ENCODE data around the gene SLFN12.
"Not testable (repeated sequence)": the region's sequence is repeated elsewhere in the genome, so short reads cannot be mapped to it uniquely, and the experiment has no call there.

Gene SLFN12

DNA sequence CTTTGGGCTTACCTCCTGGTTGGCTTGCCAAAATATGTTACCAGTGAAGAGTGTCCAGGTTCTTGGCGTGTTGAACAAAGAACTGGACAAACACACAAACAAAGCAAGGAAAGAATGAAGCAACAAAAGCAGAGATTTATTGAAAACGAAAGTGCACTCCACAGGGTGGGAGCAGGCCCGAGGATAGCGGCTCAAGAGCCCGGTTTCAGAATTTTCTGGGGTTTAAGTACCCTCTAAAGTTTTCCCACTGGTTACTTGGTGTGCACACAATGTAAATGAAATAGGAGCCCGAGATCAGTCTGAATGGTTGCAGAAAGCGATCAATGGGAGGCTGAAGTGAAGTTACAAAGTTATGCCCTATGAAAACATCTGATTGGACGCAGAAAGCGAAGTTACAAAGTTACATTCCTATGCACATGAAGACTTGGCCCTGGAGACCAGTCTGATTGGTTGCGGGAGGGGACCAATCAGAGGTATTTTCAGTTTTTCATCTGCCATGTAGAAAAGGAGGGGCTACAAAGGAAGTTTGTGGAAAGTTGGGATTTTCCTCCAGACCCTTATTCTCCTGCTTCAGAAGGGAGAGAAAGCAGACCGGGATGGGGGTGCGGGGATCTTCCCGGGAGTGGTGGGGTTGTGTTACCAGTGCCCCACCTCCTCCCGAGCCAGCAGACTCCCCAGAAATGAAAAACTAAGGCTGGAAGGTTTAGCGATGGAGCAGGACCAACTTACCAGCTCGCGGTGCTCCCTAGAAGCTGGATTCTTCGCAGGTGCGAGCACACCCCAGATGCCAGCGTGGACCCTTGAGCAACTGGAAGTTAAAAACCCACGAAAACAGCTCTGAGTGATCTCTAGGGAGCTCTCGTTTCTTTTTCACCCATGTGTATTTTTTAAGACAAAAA, at the start of gene SLFN12:
Gene SLFN12 (minus strand): TSS at position 325 of the 899 bp plus-strand sequence. CDS start 9,472 bp downstream, outside the sequence.
- DNase-seq (ENCODE audit: low read depth in 2 of 2), result peak; percentile 12 to 24

DNA sequence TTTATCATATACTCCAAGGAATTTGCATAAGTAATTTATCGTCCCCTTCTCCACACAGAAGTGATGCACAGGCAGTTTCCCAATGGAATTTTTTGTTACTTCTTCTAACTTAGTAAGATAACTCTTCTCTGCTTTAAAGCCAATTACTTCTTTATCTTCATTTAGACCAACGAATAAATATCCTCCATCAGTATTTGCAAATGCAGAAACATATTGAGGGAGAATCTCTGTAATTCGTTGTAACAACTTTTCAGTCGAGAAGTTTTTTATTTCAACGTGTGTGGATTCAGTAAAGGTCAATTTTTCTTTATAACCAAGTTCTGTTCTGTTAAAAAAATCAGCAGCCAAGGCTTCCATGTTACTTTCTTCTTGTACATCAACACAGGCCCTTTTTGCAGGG, 47.0 kb upstream of the SLFN12 start:
- DNase-seq (ENCODE audit: low read depth in 2 of 2), result no peak

DNA sequence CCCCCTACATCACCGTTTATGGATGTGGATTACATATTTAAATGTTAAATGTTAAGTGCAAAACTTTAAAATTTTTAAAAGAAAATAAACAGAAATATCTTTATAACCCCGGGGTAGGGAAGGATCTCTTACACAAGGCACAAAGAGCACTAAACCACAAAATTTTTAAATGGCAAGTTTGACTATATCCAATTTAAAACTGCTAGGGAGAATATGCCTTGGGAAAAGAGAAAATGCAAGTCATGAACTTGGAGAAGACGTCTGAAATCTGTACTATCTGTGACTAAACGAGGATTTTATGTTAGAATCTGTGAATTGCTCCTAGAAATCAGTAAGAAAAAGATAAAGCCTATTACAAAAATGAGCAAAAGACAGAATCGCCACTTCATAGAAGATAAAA, 44.9 kb upstream of the SLFN12 start:
- DNase-seq (ENCODE audit: low read depth in 2 of 2), result no peak

DNA sequence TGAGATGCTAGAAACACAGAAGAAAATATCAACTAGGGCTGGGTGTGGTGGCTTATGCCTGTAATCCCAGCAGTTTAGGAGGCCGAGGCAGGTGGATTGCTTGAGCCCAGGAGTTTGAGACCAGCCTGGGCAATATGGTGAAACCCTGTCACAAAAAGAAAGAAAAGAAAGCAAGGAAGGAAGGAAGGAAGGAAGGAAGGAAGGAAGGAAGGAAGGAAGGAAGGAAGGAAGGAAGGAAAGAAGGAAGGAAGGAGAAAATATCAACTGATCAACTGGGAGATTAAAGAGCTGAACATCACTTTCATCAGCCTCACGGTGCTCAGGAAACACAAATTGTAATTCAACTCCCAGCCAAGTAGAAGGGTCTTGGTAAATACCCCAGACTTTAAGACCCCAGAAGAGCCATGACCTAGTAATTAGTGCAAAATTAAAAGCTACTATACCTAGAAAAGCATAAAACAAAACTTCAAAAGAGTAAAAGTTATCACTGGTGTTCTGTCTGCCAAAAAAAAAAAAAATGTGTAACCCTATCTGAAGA, 44.1 kb upstream of the SLFN12 start:
- no peak for DNase-seq (ENCODE audit: low read depth in 2 of 2)

DNA sequence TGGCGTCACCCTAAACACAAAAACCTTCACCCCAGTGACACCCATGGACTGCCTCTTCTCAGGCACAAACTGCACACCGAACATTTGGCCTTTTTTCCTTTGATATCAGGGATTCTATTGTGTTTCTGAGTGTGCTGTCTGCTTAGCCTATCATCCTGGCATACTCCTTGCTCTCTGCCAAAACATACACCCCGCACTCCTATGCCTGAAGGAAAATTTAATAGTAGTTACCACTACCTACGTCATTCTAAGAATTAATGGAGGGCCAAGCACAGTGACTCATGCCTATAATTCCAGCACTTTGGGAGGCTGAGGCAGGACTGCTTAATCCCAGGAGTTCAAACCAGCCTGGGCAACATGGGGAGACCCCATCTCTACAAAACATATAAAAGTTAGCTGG, 36.2 kb upstream of the SLFN12 start:
- no peak for DNase-seq (ENCODE audit: low read depth in 2 of 2)

DNA sequence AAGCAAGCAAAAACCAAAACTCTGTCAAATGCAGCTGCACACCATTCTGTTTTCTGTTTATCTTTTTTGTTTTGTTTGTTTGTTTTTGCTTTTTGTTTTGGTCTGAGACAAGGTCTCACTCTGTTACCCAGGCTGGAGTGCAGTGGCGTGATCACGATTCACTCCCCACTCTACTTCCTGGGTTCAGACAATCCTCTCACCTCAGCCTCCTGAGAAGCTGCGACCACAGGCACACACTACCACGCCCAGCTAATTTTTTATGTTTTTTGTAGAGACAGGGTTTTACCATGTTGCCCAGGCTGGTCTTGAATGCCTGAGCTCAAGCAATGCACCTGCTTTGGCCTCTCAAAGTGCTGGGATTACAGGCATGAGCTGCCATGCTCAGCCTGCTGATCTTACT, 35.5 kb upstream of the SLFN12 start:
- no peak for DNase-seq (ENCODE audit: low read depth in 2 of 2)

DNA sequence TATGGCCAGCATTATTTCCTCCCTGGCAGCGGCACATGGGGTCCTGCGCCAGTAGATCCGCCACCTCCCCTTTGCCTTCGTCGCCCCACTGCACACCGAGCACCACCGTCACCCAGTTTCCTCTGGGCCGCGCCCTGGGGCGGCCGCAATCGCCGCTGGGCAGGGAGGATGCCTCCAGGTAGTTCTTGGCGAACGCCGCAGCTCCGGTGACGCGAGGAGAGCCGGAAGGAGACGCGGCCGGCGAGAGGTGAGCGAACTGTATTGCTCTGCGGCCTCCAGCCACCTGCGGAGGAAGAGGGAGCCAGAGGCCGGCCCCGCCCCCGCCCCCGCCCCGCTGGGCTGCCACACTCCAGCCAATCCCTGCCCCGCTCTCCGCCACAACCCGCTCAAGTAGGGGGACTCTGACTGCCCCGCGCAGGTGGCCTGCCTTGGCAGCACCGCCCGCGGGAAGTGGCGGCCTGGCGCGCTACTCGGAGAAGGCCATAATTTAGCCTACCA, 28.1 kb upstream of the SLFN12 start:
- DNase-seq (ENCODE audit: low read depth in 2 of 2), result peak; percentile 18 to 26

DNA sequence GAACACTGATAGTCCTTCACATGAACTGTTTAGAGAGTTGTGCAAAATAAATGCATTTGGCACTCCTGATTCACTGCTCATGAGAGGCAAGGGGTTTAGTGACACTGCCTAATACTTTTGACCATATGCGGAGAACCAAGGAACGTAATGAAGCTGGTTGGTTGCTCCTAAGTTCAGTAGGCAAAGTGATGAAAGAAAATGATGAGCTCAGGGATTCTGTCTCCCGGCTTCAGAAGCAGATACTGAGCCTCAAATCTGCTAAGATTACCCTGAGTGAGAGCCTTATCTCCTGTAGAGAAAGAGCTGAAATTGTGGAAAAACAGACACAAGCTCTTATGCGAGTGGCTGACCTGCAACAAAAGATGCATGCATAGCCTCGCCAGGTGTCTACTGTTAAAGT, 21.7 kb upstream of the SLFN12 start:
- not testable (repeated sequence) for DNase-seq (ENCODE audit: low read depth in 2 of 2)

DNA sequence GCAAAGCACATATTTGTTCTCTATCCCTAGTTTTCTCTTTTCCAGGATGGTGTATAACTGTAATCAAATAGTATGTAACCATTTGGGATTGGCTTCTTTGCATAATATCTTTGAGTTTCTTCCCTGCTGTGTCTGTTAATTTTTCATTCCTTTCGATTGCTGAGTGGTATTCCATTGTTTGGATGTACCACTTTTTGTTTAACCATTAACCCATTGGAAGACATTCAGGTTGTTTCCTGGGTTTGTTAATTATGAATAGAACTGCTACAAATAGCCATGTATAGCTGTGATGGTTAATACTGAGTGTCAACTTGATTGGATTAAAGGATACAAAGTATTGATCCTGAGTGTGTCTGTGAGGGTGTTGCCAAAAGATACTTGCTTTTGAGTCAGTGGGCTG, 20.9 kb upstream of the SLFN12 start:
- DNase-seq (ENCODE audit: low read depth in 2 of 2), result no peak

DNA sequence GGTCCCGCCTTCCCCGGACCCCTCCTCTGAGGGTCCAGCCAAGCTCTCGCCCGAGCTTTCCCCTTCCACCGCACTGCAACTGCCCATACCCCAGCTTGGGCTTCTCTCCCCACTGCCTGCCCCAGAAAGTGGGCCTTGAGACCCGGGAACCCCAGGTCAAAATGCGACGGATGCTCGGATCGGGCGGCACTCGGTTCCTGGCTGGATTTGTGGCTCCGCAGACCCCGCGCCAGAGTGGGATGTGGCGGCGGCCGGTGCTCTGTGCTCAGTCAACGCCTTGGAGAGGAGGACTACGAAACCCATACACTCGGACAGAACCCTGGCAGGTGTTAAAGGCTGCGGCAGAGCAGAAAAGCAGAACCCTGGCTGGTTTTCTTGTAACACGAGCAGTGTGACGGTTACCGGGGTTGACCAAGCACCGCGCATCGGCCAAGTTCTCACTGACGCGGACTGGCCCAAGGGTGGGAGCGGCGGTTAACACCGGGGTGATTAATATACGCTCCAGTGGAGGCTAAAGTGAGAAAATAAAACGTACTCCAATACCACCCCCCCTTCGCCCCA, 17.2 kb upstream of the SLFN12 start:
- DNase-seq (ENCODE audit: low read depth in 2 of 2), result no peak

DNA sequence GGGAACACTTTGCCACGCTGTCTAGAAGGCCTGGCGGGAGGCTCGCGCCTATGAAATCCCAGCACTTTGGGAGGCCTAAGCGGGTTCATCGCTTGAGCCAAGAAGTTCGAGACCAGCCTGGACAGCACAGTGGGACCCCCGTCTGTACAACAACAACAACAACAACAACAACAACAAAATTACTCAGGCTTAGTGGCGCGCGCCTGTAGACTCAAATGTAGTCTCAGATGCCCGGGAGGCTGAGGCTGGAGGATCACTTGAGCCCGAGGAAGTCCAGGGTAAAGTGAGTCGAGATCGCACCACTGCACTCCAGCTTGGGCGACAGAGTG, 16.6 kb upstream of the SLFN12 start:
- DNase-seq (ENCODE audit: low read depth in 2 of 2), result no peak

DNA sequence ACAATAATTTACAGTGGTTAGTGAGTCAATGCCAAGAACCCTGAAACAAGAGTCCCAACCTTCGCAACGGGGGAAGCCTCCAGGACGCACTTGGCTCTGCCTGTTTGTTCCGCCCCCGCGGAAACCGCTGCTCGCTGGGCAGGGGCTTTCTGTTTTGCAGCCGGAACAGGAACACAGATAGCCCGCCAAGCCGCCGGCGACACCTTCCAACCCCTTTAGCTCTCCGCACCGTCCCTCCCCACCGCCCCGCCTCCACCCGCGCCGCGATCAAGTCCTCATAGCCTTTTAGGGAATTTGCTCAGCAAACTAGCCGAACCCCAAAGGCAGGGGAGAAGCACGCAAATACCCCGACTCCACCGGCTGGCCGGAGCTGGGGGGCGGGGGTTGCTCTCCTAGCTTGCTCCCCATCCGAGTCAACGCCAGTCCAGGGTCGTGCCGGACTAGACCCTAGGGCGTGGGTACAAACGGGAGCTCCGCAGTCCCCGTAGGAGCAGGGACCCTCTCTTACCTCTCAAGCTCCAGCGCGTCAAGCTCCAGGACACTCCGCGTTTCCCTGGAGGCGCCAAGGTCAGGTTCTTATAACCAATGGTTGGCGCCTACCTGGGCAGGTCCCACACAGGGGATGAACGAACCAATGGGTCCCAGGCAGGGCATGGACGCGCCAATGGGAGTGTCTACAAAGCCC, 16.1 kb upstream of the SLFN12 start, which contains the start of gene SLFN13:
Gene SLFN13 (minus strand): TSS at position 553 of the 685 bp plus-strand sequence. CDS start 3,086 bp downstream, outside the sequence.
- DNase-seq (ENCODE audit: low read depth in 2 of 2), result peak; percentile 88 to 92

DNA sequence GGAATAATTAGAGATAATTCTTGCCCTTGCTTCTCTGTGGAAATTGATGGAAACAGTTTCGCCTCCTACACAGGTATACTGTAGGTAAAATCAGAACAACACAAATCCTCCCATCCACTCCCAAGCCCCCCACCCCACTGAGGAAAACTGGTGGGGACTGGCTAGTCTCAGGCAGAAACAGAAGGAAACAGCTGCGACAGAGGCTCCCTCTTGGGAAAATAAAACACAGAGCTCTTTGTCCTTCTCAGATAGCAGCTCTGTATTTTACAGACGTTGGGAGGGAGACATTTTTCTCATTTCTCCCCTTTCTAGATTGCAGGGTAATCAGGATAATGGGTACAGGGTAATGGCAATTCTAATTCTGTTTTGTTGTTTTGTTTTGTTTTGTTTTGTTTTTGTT, 15.2 kb upstream of the SLFN12 start:
- no peak for DNase-seq (ENCODE audit: low read depth in 2 of 2)

DNA sequence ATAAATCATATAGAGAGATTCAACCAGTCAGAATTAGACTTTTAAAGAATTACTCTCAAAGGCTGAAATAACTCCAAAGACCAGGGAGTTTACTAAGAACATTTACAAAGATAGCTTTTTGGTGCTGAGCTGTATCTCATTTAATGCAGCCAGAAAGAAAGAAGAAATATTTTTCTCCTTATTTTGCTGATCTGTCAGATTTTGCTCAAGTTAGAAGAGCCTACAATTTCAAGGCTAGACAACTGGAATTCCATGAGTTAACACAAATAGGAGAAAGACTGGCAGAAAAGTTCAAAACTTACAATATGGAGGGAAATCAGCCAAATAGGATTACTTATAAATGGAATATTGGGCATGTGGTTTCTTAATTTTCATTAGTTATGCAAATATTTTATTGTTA, 6.1 kb upstream of the SLFN12 start:
- DNase-seq (ENCODE audit: low read depth in 2 of 2), result no peak

DNA sequence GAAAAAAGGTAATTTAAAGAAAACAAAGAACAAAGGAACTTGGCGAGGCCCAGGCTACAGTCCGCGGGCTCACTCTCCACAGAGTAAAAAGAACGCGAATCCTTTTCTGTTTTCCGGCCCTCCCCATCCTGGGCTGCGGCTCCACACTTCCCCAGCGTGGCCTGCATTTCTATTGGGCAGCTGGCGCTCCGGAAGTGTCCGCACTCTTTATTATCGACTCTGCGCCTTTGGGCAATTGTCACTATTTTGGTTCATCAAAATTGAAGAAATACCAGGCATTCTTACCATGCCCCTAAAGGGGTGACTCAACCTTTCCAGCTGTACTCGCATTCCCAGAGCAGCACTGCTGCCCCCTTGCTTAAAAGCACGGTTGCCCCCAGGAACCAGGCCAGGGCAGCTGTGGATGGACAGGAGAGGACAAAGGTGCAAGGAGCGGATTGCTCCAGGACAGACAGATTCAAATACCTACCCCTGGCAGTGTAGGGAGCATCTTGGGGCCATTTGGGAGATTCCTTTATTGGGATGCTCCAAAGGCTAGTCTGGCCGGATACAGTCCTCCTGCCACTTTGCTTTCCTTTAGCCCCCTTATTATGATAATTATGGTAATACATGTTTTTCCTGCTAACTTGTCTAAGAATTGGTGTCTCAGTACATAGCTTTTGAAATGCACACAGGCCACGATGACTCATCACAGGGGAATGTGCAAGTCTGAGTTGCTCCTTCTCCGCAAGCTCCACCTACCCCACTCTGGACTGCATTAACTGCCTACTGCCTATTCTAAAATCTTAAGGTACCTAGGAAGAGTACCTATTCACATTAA, 985 bp upstream of the SLFN12 start:
- DNase-seq (ENCODE audit: low read depth in 2 of 2), result peak; percentile 40 to 70

DNA sequence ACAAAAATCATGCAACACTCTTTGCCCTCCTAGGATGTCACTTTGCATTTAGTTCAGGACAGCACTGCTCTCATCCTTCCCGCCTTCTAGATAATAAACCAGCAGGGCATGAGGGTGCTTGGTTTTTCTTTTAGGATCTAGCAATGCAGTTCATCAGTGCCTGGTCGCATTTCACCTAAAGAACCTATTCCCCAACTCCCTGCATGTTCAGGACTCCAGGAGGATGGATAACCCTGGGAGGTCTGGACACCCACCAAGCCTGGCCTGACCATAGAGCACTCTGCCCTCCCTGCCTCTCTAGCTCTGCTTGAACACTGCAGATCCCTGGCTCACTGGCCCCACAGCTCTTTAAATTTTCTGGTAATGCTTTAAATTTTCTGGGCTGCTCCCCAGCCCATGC, 2.6 kb downstream of the SLFN12 start:
- no peak for DNase-seq (ENCODE audit: low read depth in 2 of 2)

DNA sequence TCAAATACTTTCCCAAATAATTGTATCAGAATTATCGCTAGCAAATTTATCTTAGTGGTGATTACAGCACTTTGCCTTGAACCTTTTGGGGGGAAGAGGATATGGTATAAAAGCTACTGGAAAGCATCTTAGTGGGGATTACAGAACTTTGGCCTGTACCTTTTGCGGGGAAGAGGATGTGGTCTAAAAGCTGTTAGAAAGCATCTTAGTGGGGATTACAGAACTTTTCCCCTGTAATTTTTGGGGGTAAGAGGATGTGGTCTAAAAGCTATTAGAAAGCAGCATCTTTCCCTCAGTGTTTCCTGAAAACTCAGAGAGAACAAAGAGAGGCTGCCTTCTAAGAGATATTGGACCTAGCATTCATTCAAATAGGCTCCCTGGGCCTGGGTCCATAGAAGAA, 4.1 kb downstream of the SLFN12 start:
- no peak for DNase-seq (ENCODE audit: low read depth in 2 of 2)

DNA sequence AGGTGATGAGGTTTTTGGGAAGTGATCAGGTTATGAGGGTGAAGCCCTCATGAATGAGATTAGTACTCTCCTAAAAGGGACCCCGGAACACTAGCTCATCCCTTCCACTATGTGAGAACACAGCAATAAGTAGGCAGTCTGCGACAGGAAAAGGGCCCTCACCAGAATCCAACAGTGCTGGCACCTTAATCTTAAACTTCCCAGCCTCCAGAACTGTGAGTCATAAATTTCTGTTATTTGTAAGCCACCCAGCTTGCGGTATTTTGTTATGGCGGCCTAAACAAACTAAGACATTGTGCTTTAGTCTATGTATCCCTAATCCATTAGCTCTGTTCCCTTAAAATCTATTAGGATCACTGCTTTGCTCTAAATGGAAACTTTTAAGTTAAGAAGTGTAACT, 8.5 kb downstream of the SLFN12 start:
- no peak for DNase-seq (ENCODE audit: low read depth in 2 of 2)

DNA sequence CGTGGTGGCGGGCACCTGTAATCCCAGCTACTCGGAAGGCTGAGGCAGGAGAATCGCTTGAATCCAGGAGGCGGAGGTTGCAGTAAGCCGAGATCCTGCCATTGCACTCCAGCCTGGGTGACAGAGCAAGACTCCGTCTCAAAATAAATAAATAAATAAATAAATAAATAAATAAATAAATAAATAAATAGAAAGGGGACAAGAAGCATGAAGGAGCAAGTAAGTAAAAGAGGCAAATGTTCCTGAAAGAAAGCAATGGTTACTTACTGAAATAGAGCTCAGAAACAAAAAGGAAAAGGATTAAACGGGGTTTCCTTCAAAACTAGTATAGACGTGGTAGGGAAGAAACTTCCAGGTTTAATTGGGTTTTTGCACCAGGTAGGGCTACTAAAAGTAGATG, 11.2 kb downstream of the SLFN12 start:
- DNase-seq (ENCODE audit: low read depth in 2 of 2), result not testable (repeated sequence)

DNA sequence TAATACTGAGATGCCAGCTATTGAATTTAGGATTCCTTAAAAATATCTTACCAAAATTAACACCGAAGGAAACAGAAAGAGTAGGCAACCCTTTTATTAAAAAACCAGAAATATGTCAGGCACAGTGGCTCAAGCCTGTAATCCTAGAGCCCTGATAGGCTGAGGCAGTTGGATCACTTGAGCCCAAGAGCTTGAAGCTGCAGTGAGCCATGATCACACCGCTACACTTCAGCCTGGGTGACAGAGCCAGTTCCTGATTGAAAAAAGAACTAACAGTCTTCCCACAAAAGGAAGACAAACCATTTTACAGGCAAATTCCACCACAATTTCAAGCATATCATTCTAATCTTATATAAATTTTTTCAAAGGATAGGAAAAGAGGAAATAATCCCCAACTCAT, 15.6 kb downstream of the SLFN12 start:
- no peak for DNase-seq (ENCODE audit: low read depth in 2 of 2)

DNA sequence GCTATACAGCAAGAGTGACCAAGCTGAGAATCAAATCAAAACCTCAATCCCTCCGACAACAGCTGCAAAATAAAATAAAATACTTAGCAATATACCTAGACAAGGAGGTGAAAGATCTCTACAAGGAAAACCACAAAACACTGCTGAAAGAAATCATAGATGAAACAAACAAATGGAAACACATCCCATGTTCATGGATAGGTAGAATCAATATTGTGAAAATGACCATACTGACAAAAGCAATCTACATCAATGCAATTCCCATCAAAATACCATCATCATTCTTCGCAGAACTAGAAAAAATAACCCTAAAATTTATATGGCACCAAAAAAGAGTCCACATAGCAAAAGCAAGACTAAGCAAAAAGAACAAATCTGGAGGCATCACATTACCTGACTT, 17.6 kb downstream of the SLFN12 start:
- not testable (repeated sequence) for DNase-seq (ENCODE audit: low read depth in 2 of 2)
